ENCODE results near the gene PPFIA1.
A peak's percentile ranks its signal among the peaks of the same experiment; 100 is the strongest.
"Not testable (repeated sequence)": the region's sequence is repeated elsewhere in the genome, so short reads cannot be mapped to it uniquely, and the experiment has no call there.

Gene PPFIA1

DNA sequence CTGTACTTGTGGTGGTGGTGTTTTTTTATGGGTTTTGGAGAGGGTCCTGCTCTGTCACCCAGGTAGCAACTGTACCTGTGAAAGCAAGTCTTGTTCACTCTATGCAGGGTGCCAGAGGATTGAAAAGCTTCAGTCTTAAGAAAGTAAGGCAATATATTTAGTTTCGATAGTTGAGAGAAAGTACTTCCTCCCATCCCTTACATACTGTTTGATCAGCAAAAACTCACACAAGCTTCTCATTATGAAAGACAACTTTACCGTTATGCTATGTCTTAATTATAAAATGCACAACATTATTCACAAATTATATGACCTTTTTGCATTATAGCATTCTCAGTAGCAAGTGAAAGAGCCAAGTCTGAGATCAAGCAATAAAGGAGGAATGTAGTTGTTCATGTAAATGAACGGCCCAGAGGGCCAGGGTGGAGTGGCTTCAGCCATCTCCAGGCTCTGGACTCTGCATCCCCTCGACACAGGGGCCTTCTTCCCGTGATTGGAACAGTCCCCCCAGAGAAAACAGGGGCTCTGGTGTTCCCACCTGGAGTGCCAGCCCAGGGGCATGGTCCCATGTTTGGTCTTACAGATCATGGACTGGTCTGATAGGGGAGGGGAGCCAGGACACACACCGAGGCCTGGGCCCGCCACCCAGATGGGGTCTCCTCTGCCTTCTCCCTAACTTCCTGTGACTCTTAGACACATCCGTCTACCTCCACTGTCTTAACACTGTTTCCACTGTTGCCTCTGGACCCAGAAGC, 89.1 kb downstream of the PPFIA1 start:
- no peak for DNase-seq

DNA sequence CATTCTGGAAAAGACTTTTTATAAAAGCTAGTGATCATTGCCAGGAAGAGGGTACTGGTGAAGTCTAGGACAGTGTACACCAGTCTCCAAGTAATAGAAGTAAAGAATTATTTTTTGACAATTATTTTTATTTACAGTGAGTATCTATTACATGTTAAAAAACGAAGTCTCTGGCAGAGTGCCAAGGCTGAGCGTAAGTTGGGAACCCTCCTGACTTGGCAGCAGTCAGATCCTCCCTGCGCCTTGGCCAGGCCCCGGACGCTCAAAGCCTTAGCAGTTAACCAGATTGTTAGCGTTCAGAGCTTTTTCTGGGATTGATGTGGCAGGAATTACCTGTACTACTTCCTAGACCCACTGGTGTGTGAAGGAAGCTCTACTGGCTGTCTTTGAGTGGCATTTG, 89.7 kb downstream of the PPFIA1 start:
- DNase-seq: no peak

DNA sequence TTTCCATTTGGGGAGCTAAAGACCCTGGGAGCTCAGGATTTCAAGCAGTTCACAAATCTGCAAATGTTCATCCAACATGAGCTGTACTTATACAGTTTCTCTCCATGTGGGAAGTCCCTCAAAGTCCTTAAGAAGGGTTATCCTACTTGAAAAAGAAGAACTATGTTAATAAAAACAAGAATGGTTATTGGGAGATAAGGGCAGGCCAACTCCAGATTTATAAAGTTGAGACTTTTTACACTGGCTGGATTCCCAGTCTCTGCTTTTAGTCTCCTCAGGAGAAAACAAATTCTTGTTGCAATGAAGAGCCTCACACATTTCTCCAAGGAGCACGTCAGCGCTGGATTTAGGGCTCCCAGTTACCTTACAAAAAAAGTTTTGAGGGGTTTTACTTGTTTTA, 93.7 kb downstream of the PPFIA1 start:
- DNase-seq: no peak

DNA sequence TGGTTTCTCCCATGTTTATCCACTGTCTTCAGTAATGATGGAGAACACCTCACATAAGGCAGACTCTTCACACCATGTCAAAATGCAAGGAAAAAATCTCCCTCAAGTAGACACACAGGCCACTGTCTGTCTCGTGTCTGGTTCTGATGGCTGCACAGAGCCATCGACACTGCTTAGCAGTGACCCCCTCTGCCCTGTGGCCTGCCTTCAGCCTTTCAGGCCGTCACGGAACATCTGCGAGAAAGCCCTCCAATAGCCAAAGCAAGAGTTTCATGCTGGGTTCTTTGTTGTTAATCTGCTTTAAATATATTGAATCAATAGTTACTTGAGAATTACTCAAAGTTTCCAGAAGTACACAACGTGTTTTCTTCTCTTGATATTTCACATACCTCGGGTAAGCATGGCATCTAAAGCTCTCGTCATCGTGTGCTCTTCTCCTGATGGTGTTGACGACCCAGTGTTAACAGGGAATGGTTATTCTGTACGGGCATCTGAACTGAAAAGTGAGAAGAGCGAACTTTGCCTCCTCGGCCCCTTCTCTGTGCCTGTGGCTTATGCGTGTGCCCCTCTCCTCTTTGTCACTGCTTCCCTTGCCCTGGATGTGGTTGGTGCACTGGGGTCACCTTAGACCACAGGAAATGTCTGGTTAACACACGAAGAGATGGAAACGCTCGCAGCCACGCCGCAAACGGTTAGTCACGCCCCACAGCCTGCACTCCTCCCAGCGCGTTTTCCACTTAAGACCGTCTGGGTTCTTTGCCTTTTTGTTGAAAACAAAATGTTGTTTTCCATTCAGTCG, 94.5 kb downstream of the PPFIA1 start:
- peak; percentile 78 to 79 for DNase-seq

DNA sequence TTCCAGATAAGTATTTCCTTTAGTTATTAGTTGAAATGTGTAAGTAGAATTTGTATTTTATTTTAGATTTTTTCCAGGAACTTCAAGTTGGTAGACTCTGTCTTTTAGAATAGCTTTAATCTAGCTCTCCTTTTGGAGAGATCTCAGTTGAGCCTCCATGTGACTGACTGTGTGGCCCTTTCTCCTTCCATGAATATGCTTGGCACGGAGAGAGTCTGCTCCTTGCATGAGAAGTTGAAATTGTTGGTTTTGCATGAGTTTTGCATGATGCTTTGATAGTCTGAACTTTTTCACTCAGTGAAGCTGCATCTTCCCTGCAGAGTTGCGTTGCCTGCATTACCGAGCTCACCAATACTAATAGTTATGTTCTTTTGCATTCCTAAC, 95.0 kb downstream of the PPFIA1 start:
- DNase-seq: peak; percentile 93 to 96

DNA sequence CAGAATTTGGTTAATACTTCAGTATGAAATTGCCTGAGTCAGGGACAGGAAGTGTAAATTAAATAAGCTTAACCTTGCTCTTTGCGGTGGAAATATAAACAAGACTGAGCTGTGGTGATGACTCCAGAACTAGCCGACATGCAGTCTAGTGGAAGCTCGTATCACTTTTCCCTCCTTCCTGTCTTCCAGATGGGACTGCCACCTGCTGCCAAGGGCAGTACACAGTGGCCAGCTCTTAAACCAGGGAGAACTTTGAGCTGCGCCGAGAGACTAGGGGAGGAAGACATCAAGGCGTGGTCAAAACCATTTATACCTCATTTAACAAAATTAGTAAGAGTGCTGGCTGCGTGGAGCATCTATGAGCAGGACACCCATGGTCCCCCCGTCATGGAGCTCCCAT, 96.6 kb downstream of the PPFIA1 start:
- DNase-seq: no peak

DNA sequence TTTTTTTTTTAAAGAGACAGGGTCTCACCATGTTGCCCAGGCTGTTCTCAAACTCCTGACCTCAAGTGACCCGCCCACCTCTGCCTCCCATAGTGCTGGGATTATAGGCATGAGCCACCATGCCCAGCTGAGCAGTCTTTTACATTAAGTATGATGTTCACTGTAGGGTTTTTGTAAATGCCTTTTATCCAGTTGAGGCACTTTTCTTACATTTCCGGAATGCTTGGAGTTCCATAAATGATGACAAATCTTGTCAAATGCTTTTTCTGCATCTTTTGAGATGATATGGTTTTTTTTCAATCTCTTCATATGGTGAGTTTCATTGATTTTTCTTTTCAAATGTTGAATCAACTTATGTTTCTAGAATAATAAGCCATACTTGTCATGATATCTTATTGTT, 98.5 kb downstream of the PPFIA1 start:
- no peak for DNase-seq

DNA sequence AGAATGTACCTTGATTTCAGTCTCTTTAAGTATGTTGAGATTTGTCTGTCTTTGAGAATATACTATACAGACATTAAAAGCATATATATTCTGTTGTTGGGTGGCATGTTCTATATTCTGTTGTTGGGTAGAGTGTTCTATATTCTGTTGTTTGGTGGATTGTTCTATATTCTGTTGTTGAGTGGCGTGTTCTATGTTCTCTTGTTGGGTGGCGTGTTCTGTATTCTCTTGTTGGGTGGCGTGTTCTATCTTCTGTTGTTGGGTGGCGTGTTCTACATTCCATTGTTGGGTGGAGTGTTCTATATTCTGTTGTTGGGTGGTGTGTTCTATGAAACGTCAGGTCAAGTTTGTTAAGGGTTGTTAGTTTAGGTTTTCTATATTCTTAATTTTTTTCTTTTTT, 100.8 kb downstream of the PPFIA1 start:
- no peak for DNase-seq

DNA sequence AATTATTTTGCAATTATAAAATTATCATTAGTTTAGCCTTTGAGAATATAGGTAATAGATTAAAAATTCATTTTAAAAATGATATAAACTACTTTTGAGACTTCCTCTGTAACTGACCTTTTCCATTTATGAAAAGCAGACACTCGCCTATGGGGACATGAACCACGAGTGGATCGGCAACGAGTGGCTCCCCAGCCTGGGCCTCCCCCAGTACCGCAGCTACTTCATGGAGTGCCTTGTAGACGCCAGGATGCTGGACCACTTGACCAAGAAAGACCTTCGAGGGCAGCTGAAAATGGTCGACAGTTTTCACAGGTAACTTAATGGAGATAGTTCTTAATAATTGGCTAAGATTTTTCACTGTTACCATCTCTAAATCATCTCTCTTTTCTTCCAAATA, 101.6 kb downstream of the PPFIA1 start:
- DNase-seq: no peak

DNA sequence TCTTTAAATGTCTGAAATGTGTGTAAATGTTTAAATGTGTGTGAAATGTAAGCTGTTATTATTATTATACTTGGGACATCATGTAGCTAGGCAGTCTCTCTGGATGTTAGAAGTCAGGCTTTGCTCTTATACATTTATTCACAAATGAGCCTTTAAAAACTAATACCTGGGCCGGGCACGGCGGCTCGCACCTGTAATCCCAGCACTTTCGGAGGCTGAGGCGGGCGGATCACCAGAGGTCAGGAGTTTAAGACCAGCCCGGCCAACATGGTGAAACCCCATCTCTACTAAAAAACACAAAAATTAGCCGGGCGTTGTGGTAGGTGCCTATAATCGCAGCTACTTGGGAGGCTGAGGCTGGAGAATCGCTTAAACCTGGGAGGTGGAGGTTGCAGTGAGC, 106.1 kb downstream of the PPFIA1 start:
- DNase-seq: no peak

DNA sequence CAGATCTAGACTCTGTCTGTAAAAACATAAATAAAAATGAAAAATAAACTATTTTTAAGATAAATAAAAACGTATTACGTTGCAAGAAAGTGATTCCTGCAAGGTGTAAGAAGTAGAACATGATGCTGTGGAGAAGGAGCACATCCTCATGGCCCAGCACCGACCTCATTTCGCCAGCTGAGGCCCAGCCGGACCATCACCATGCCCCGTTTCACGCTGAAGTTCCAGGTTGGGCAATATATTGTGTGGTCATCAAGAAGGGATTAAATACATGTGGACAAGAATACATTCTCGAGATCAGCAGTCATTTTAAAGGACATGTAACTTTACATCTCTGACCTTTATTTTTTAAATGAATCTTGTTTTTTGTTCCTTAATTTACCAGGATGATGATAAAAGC, 107.2 kb downstream of the PPFIA1 start:
- no peak for DNase-seq

DNA sequence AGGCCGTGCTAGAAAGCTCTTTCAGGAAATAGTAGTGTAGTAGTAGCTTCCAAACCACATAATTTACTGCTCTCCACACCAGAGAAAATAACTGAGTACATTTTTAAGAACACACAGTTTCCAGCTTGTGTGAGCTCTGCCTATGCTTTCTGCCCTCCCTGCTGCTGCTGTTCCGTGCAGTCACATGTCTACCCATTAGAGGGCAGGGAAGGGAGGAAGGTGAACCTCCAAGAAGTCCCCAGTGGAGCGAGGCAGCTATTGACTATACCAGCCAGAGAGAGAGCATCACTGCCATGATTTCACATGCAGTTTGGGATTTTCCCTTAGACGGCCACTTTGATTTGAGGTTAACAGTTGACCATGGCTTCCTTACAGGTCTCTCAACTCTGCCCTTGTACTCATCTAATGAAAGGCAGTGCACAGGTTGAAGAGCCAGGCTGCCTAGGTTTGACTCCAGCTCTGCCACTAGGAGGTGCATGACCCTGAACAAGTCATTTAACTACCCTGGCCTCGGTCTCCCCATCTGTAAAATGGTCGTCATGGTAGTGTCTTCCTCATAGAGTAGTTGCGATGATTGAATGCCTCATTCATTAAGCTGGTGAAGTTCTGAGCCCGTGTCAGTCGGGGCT, 108.1 kb downstream of the PPFIA1 start:
- no peak for DNase-seq

DNA sequence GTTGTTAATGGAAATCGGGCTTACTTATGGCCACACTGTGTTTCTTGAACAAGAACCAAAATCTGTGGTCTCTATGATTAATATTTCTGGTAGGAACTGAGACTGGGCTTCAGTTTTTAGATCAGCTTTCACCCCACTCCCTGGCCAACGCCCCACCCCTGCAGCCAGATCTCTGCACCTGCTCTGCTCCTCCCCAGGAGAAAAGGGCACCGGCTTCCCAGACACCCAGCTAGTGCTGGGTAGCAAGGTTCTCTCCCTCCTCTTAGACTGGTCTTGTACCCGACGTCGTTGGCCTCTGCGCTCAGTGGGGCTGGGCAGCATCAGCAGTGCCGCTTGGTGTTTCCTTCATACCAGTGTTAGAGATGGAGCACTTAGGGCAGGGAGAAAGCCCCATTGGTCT, 110.9 kb downstream of the PPFIA1 start:
- no peak for DNase-seq

DNA sequence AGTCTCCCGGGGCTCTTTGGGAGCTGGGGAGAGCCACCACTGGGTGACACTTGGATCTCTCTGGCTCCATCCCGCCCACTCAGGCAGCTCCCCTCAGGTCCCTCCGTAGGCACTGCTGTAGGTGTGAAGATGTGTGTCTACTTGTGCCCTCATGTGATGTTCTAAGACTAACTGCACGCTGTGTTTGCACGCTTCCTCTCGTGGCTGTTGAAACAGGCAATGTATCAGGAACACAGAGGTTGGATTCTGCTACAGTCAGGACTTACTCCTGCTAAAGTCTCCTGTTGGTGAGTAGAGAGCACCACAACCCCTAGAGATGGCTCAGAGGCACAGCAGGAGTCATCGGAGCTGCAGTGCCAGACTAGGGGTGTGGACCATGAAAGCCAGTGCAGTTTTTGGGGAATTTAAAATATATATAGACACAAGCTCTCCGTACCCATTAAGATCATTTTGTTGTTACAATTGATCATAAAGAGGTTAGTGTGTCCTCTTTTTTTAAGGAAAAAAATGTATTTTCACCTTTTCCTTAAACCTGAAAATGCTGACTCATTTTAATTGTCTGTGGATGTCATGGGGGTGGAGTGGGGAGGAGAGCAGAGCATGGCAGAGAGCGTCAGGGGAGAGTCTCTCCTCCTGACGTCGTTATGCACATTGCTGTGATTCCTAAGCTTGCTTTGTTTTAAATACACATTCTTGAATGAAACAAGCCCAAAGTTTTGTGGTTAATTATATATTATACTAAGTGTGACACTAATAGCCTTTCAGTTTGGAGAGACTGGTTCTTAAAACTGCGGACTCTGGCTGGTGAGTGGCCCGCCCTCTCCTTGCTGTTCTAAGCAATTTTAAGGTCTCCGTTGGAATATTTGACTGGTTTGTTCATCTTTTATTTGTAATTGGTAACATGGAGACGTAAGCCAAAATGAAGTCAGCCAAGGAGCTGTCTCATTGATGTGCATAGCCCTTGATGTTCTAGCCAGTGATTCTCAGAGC, 111.7 kb downstream of the PPFIA1 start:
- DNase-seq: no peak

DNA sequence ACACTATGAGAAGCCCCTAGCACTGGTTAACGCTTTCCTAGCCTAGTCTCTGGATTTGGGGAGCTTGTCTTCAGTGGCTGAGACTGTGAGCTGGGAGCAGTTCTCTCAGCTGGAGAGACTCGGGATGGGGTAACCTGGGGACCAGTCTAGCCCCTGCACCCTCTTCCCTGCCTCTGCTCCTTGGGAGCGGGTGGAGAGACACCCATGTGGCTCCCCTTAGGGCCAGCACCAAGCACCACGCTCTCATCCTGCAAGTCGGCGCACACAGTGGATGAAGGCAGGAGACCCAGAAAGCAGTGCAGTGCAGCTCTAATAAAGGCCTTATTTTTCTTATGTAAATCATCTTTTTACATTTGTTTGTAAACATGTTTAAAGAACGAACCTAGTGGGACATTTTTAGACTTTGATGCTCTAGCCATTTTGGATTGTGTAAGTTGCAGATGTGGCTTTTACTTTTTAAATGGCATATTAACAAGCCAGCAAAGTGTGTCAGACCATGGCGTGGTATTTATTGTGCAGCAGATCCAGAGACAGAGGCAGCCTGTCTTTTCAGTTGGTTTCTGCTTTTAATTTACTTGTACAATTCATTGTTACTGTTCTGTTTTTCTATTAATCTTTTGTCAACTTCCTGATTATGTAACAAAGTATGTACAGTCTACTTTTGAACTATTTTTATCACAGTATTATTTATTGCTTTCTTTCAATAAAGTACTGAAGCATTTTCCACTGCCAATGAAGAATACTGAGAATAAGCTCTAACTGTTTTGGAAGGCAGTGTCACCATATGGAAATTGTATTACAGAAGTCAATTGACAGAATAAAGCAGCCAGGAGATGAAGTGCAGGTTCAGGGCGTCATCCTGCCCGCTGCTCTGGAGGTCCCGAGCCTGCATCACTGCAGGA, 113.4 kb downstream of the PPFIA1 start:
- DNase-seq: no peak

DNA sequence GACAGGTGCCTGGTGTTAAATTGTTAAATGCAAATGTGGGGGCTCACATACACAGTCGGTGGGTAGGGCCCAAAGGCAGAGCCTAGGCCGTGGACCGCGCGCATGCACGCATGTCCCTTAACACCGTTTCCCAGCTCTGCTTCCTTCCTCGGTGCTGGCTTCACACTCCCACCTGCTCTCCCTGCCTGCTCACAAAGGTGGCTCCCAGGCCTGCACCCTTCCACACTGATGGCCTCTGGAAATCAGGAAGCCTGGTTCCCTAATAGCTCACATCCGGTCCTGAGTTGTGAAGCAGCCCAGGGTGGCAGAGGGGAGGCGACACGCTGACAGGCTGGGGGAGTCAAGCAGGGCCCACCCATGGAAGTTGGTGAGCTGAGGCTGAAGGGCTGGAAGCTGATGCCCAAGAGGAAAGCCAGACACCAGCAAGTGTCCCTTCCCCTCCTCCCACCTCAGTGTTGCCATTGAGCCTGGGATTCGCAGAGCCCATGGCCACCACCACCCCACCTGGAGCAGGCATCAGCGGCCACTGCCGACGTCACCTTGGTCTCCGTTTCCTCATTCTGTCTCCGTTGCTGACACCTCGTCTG, 114.2 kb downstream of the PPFIA1 start:
- peak in 1 of 2 experiments; percentile 23 for DNase-seq

DNA sequence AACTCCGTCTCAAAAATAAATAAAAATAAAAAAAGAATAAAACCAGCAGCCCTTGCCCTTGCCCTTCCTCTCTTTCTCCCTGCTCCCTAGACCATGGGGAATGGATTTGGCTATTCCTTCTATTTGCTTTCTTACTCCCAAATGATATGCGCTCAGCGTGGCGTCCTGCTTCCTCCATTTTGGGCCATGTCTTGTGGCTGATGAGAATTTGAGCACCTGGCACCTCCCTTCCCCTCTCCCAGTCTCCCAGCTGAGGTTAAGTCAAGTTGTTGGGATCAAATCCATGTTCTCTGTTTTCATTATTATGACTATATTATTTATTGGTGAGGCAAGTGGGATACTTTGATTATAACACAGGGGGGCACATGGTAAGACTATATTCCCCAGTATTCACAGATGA, 117.1 kb downstream of the PPFIA1 start:
- DNase-seq: no peak

DNA sequence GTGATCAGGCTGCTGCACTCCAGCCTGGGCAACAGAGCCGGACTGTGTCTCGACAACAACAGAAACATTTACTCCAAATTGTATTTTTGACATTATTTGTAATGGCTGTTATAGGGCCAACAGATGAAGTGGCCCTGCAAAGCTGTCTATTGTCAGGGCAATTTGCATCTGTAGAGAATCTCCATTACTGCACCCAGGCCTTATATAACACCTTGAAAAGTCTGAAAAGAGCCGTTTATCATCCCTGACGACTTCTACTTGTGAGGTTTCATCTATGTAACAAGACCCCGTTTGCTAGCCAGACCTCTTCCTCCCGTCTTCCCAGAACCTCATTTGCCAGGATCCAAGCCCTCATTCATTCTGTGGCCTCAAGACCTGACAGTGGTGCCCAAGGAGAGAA, 118.7 kb downstream of the PPFIA1 start:
- DNase-seq: no peak

DNA sequence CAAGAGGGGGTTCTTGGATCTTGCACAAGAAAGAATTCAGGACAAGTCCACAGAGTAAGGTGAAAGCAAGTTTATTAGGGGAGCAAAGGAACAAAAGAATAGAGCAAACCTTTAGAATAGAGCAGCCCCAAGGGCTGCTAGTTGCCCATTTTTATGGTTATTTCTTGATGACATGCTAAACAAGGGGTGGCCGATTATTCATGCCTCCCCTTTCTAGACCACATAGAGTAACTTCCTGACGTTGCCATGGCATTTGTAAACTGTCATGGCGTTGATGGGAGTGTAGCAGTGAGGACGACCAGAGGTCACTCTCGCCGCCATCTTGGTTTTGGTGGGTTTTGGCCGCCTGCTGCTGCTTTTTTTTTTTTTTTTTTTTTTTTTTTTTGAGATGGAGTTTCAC, 120.4 kb downstream of the PPFIA1 start:
- not testable (repeated sequence) for DNase-seq

DNA sequence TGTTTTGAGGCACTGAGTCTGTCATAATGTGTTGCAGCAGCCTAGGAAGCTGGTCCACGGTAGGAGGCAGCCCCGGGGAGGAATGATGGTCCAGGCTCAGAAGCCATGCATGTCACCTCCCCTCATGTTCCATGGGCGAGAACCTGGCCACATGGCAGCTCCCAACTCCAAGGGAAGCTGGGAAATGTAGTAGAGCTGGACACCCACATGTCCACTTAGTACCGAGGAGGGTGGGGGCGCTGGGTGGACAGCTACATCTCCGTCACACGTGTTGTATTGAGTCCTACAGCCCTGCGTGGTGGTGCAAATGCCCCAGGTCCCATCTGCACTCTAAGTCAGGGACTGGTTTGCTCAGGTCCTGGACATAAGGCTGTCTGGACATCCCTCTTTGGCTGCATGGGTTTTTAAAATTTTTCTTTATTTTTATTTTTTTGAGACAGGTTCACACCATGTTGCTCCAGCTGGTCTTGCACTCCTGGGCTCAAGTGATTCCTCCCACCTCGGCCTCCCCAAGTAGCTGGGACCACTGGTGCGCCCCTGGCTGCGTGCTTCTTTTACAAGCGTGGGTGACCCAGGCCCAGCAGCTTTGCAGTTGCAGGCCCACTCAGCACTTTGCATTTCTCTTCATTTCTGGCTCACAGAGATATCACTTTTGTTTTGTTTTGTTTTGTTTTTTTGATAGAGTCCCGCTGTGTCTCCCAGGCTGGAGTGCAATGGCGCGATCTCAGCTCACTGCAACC, 123.9 kb downstream of the PPFIA1 start:
- no peak for DNase-seq
